AG08395 (cell line): ENCODE data around the gene TUBB4B.
A peak's percentile ranks its signal among the peaks of the same experiment; 100 is the strongest.

ENCODE experiments used
- DNase-seq: peaks from one replicate; pipeline ENCODE4 v3.0.0; 2012; ENCODE audit warnings: mixed read lengths, low spot score

TUBB4B gene

GRCh38 chr9:137240841-137241489 lies at the start of gene TUBB4B:
Gene TUBB4B, plus strand, starts transcription at chr9:137241287. Its CDS starts 74 bp downstream, at chr9:137241361.
- peak; percentile 100 for DNase-seq

GRCh38 chr9:137191691-137192447 lies 49.2 kb upstream of the TUBB4B start:
- DNase-seq, result no peak

- no peak for DNase-seq
Measured at GRCh38 chr9:137192448-137192780, 48.7 kb upstream of the TUBB4B start.

GRCh38 chr9:137192859-137193258 lies 48.2 kb upstream of the TUBB4B start:
- DNase-seq, result no peak

- no peak for DNase-seq
Measured at GRCh38 chr9:137193771-137194170, 47.3 kb upstream of the TUBB4B start.

GRCh38 chr9:137194388-137194787 lies 46.7 kb upstream of the TUBB4B start:
- DNase-seq, result no peak

- no peak for DNase-seq
Measured at GRCh38 chr9:137194909-137195308, 46.2 kb upstream of the TUBB4B start.

GRCh38 chr9:137195525-137196220 lies 45.4 kb upstream of the TUBB4B start:
- no peak for DNase-seq

GRCh38 chr9:137198051-137198901 lies 42.8 kb upstream of the TUBB4B start:
- no peak for DNase-seq

GRCh38 chr9:137198902-137199283 lies 42.2 kb upstream of the TUBB4B start:
- no peak for DNase-seq

- DNase-seq, result no peak
Measured at GRCh38 chr9:137199411-137200121, 41.5 kb upstream of the TUBB4B start.

- peak; percentile 100 for DNase-seq
Measured at GRCh38 chr9:137200311-137201204, 40.5 kb upstream of the TUBB4B start, which contains the start of gene TPRN. Gene TPRN, minus strand, starts transcription at chr9:137200741. Its CDS starts 30 bp downstream, at chr9:137200711.

GRCh38 chr9:137201205-137201868 lies 39.8 kb upstream of the TUBB4B start:
- DNase-seq, result no peak

GRCh38 chr9:137202966-137203365 lies 38.1 kb upstream of the TUBB4B start:
- no peak for DNase-seq

GRCh38 chr9:137204731-137205125 lies 36.4 kb upstream of the TUBB4B start:
- no peak for DNase-seq

GRCh38 chr9:137205126-137206069 lies 35.7 kb upstream of the TUBB4B start, which contains the start of the genes NDOR1 and TMEM203:
Gene NDOR1, plus strand, starts transcription at chr9:137205700. Its CDS starts 78 bp downstream, at chr9:137205778.
Gene TMEM203, minus strand, starts transcription at chr9:137205648. Its CDS starts 234 bp downstream, at chr9:137205414.
- peak; percentile 94 for DNase-seq

- no peak for DNase-seq
Measured at GRCh38 chr9:137206602-137207001, 34.5 kb upstream of the TUBB4B start.

GRCh38 chr9:137211532-137211931 lies 29.6 kb upstream of the TUBB4B start:
- DNase-seq, result no peak
